Esophagus muscularis mucosa (tissue), 4 donors: ENCODE measurements around the gene PPRC1. TPM values are rescaled to one million over a fixed set of nuclear protein-coding genes. Genes with fewer than 3 reads are reported as not detected.
A peak's percentile ranks its signal among the peaks of the same experiment; 100 is the strongest.

Source experiments
- DNase-seq: peaks from one replicate; pipeline ENCODE4 v3.0.0-alpha.2; 2017; ENCODE audit errors: extremely low spot score
- H3K27ac ChIP-seq, 4 donors: fragments of 200-600 bp; sonication (generic); replicated peaks in 1 of 4; 1 replicate in 3 of 4; 2 replicates in 1 of 4; pipeline ENCODE4 v1.5.1; 2016 to 2019; ENCODE audit warnings: mild to moderate bottlenecking in 1 of 4
- H3K27me3 ChIP-seq, 4 donors: fragments of 200-600 bp; sonication (generic); one replicate each; pipeline versions ENCODE4 v1.5.1 to v1.6.0; 2016 to 2019
- H3K36me3 ChIP-seq, 4 donors: fragments of 200-600 bp; sonication (generic); one replicate each; pipeline ENCODE4 v1.5.1; 2016 to 2019
- H3K4me1 ChIP-seq, 4 donors: fragments of 200-600 bp; sonication (generic); one replicate each; pipeline ENCODE4 v1.5.1; 2016 to 2019
- H3K4me3 ChIP-seq, 4 donors: fragments of 200-600 bp; sonication (generic); 1 replicate in 2 of 4; 2 replicates in 2 of 4; pipeline ENCODE4 v1.5.1; 2016 to 2019; ENCODE audit warnings: mild to moderate bottlenecking in 4 of 4, moderate library complexity in 1 of 4
- H3K9me3 ChIP-seq, 4 donors: fragments of 200-600 bp; sonication (generic); 1 replicate in 3 of 4; 2 replicates in 1 of 4; pipeline ENCODE4 v1.5.1; 2016 to 2019
- EP300 ChIP-seq: sonication (generic); formaldehyde crosslinking; IDR thresholded peaks from one replicate; pipeline ENCODE4 v1.6.1; 2017; ENCODE audit warnings: antibody characterized with exemption
- POLR2A ChIP-seq: fragments of 450-650 bp; IDR thresholded peaks from one replicate; pipeline ENCODE4 v1.6.1; 2017; ENCODE audit warnings: antibody characterized with exemption, moderate library complexity, mild to moderate bottlenecking, low read depth
- POLR2AphosphoS5 ChIP-seq, 2 donors: sonication (generic); formaldehyde crosslinking; IDR thresholded peaks; one replicate each; pipeline ENCODE4 v1.6.1; 2017; ENCODE audit warnings: antibody characterized with exemption in 2 of 2
- WGBS: methylation state at CpG from one replicate; pipeline ENCODE4 v1.1.5; 2018; 5-methylcytosine and 5-hydroxymethylcytosine counted together
- intact Hi-C: fragments of 100-400 bp; cut with DNase I; formaldehyde crosslinking; loops from one replicate; pipeline ENCODE4 v1.15.1; 2023
- total RNA-seq, 4 donors: library from RNA; depleted of rRNA; stranded (reverse); fragments of >200 nt; gene quantifications; one replicate each; pipeline versions ENCODE4 v1.1.0 to v1.2.1, GENCODE V29; 2016
- TF ChIP-seq, protein P1 (sequence below), 3 experiments: fragments of 200-600 bp in 2 of 3; fragments of 450-650 bp in 1 of 3; sonication (generic) in 2 of 3; IDR thresholded peaks; one replicate each; pipeline ENCODE4 v1.5.1; 2017 to 2019; ENCODE audit warnings: antibody characterized with exemption in 3 of 3, mild to moderate bottlenecking in 2 of 3, moderate library complexity in 1 of 3

PPRC1 gene
- total RNA-seq, 4 donors from 2014 or later, result 10.8 to 49.5 (median 20.9) TPM

DNA sequence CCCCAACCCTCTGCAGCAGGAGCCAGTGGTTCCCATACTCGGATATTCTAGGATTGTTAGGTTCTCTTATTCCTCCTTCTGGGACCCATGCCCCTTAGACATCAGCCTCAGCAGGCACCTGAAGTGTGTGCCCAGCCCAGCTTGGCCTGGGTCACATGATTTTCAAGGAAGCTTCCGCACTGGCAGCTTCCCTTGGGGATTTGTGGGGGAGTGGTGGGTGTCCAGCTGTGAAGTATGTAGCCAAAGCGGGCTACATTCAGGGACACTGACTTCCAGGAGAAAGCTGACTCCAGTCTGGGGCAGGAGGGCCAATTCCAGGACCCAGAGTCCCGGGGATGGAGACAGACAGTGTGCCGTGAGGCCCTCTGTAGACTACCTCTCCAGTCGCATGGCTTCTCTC, 14.0 kb upstream of the PPRC1 start:
- Histone ChIP-seq H3K9me3 (no peaks in the 10 kb centered on the region), H3K36me3 (no peaks in the 10 kb centered on the region), H3K4me3 (peak overlapping the region; percentile 71 to 99 (median 87)), H3K27me3 (no peaks in the 10 kb centered on the region), H3K4me1 (peaks cover 64 to 77% (median 73%) of the 10 kb centered on the region in 4 donors), H3K27ac (peak overlapping the region; percentile 99)
- WGBS, result 4% methylated on average over 2 of the region's 6 CpGs
- DNase-seq, result no peak
- TF ChIP-seq EP300, result no peak
- TF ChIP-seq POLR2A, result no peak
- TF ChIP-seq POLR2AphosphoS5 (IDR thresholded peaks at IDR 0.05), result peak in 1 of 2 donors; percentile 47
- TF ChIP-seq, protein P1, sequence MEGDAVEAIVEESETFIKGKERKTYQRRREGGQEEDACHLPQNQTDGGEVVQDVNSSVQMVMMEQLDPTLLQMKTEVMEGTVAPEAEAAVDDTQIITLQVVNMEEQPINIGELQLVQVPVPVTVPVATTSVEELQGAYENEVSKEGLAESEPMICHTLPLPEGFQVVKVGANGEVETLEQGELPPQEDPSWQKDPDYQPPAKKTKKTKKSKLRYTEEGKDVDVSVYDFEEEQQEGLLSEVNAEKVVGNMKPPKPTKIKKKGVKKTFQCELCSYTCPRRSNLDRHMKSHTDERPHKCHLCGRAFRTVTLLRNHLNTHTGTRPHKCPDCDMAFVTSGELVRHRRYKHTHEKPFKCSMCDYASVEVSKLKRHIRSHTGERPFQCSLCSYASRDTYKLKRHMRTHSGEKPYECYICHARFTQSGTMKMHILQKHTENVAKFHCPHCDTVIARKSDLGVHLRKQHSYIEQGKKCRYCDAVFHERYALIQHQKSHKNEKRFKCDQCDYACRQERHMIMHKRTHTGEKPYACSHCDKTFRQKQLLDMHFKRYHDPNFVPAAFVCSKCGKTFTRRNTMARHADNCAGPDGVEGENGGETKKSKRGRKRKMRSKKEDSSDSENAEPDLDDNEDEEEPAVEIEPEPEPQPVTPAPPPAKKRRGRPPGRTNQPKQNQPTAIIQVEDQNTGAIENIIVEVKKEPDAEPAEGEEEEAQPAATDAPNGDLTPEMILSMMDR (IDR thresholded peaks at IDR 0.05), result no peak
- intact Hi-C loops, result no loop called here

DNA sequence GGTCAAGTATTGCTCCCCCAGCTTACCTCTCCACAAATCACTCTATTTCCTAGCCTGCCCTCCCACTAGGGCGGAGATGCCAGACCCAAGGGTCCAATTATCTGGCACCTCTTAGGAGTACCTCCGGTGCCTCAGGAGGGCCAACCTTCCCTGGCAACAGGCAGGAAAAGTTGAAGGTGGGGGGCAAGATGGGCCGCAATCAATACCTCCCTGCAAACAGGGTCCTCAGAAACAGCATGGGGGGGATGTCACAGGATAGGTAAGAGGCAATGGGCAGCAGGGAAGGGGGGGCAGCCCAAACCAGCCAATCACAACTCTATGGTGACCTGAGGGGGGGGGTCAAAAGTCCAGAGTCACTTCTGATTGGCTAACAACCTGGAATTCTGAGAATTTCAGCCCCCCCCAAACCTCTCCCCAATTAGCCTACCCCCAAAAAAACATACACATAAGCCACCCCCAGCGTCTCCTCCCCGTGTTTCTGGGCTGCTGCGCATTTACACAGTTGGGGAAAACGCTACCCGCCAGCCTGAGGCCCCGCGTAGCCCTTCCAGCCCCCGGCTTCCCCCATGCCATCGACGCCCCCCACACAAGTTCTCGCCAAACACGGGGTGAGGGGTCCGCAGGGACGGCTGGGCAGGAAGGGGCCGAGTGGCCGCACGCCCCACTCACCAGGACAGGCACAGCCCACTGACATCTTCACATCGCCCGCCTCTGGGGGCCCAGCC, 13.3 kb upstream of the PPRC1 start:
- intact Hi-C loops, result no loop called here
- H3K36me3 ChIP-seq, result no peaks in the 10 kb centered on the region
- no peaks in the 10 kb centered on the region for H3K27me3 ChIP-seq
- no peaks in the 10 kb centered on the region for H3K9me3 ChIP-seq
- H3K27ac ChIP-seq, result peak overlapping the region; percentile 99
- no peak for TF ChIP-seq EP300
- TF ChIP-seq, protein P1 (IDR thresholded peaks at IDR 0.05), result no peak
- no peak for TF ChIP-seq POLR2A
- no peak for TF ChIP-seq POLR2AphosphoS5 (IDR thresholded peaks at IDR 0.05)
- DNase-seq, result no peak
- peaks cover 59 to 70% (median 67%) of the 10 kb centered on the region in 4 donors for H3K4me1 ChIP-seq
- H3K4me3 ChIP-seq, result peak overlapping the region; percentile 71 to 99 (median 87)
- 3% methylated on average over 11 of the region's 22 CpGs for WGBS

- peaks cover 55 to 64% (median 62%) of the 10 kb centered on the region in 4 donors for H3K4me1 ChIP-seq
- intact Hi-C loops, result no loop called here
- under 1% methylated on average over 36 of the region's 104 CpGs for WGBS
Measured at GRCh38 chr10:102120142-102120990, 12.5 kb upstream of the PPRC1 start, which contains the start of gene LDB1. LDB1 (minus strand) TSS chr10:102120368; CDS start chr10:102120110, 258 bp downstream.

GRCh38 chr10:102120991-102121738, 11.7 kb upstream of the PPRC1 start:
- Histone ChIP-seq H3K4me1 (peaks cover 47 to 56% (median 54%) of the 10 kb centered on the region in 4 donors), H3K27me3 (no peaks in the 10 kb centered on the region), H3K27ac (peak overlapping the region; percentile 99), H3K4me3 (peak overlapping the region; percentile 71 to 99 (median 87)), H3K9me3 (no peaks in the 10 kb centered on the region), H3K36me3 (no peaks in the 10 kb centered on the region)
- TF ChIP-seq POLR2A, result peak; percentile 40
- no peak for TF ChIP-seq EP300
- TF ChIP-seq POLR2AphosphoS5 (IDR thresholded peaks at IDR 0.05), result peak; percentile 49 to 82
- intact Hi-C loops, result no loop called here
- DNase-seq, result no peak
- 6% methylated on average over 11 of the region's 15 CpGs for WGBS

More at GRCh38 chr10:102120142-102120990, 12.5 kb upstream of the PPRC1 start, which contains the start of gene LDB1:
- H3K36me3 ChIP-seq, result no peaks in the 10 kb centered on the region
- no peaks in the 10 kb centered on the region for H3K27me3 ChIP-seq
- peak within 1 kb of the TSS; percentile 99 for H3K27ac ChIP-seq
- H3K4me3 ChIP-seq, result peak within 1 kb of the TSS; percentile 71 to 99 (median 87)
- TF ChIP-seq POLR2AphosphoS5 (IDR thresholded peaks at IDR 0.05), result peak; percentile 96 to 98
- TF ChIP-seq POLR2A, result peak; percentile 89
- TF ChIP-seq, protein P1 (IDR thresholded peaks at IDR 0.05), result peak; percentile 21 to 26 (median 26)
- no peak for TF ChIP-seq EP300
- H3K9me3 ChIP-seq, result no peaks in the 10 kb centered on the region
- no peak for DNase-seq
